ENCODE measurements around the gene TEX11. TPM values are rescaled to one million over a fixed set of nuclear protein-coding genes. Genes with fewer than 3 reads are reported as not detected.

TEX11 gene
- total and polyA plus RNA-seq, 10 of the 15 experiments (the other 5 are each of a cell fraction or from before 2014, with no cell fraction given): not detected

DNA sequence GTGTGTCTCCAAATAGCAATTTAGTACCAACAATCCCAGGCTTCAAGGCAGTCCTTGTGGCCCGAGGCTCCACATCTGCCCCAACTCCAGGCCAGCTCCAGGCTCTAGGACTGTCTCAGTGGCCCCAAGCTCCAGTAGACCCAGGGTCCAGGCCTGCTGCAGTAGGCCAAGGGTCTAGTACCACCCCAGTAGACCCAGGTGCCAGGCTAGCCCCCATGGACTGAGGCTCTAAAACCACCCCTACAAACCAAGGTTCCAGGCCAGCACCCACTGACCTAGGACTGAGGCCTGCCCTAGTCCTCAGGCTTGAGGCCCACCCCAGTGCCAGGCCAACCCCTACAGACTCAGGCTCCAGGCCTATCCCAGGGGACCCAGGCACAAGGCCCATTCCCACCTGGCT, 272.3 kb downstream of the TEX11 start:
- H3K9me3 ChIP-seq (replicated peaks; ENCODE audit: control insufficient read depth, insufficient read depth, low read length): no peaks in the 10 kb centered on the region
- ChIA-PET RAD21 (ENCODE audit: unreplicated experiment) (no interaction called here), CTCF (no interaction called here), SMC1A (ENCODE audit: uncharacterized antibody, unreplicated experiment) (no interaction called here), POLR2A (no interaction called here)
- no peak overlapping the region for H2AFZ ChIP-seq (ENCODE audit: control insufficient read depth, low read depth, low read length)
- no peaks in the 10 kb centered on the region for H3K4me1 ChIP-seq (ENCODE audit: control insufficient read depth, insufficient read depth, low read length)
- DNase-seq (ENCODE audit: low read depth, low spot score): no peak
- no TSS peak for BruUV-seq (replicated peaks)
- no peak for TF ChIP-seq SMARCA5 (IDR thresholded peaks at IDR 0.05)
- no peak for TF ChIP-seq SPI1 (IDR thresholded peaks at IDR 0.05; ENCODE audit: borderline replicate concordance, insufficient read depth, low read depth, low read length)
- no peak for TF ChIP-seq TCF7 (IDR thresholded peaks at IDR 0.05; ENCODE audit: borderline replicate concordance)
- TF ChIP-seq CEBPB (IDR thresholded peaks at IDR 0.05; ENCODE audit: borderline replicate concordance in 1 of 2, low read depth in 2 of 2, low read length in 2 of 2): no peak
- TF ChIP-seq, protein P1, sequence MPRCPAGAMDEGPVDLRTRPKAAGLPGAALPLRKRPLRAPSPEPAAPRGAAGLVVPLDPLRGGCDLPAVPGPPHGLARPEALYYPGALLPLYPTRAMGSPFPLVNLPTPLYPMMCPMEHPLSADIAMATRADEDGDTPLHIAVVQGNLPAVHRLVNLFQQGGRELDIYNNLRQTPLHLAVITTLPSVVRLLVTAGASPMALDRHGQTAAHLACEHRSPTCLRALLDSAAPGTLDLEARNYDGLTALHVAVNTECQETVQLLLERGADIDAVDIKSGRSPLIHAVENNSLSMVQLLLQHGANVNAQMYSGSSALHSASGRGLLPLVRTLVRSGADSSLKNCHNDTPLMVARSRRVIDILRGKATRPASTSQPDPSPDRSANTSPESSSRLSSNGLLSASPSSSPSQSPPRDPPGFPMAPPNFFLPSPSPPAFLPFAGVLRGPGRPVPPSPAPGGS (IDR thresholded peaks at IDR 0.05; ENCODE audit: borderline replicate concordance, insufficient read depth, low read depth, low read length, poor library complexity, severe bottlenecking): no peak
- no peak for TF ChIP-seq BCL11A (IDR thresholded peaks at IDR 0.05; ENCODE audit: low read depth, low read length)
- TF ChIP-seq RBBP5 (conservative IDR thresholded peaks at IDR 0.05): no peak
- TF ChIP-seq DPF2 (IDR thresholded peaks at IDR 0.05): no peak
- no peak for TF ChIP-seq ASH2L (IDR thresholded peaks at IDR 0.05; ENCODE audit: borderline replicate concordance, low read depth)
- TF ChIP-seq ATF7 (IDR thresholded peaks at IDR 0.05; ENCODE audit: low read depth): no peak
- no peak for TF ChIP-seq CBX5 (IDR thresholded peaks at IDR 0.05; ENCODE audit: low read depth)
- no peak for TF ChIP-seq EED (IDR thresholded peaks at IDR 0.05; ENCODE audit: low read depth)
- no peaks in the 10 kb centered on the region for H3K36me3 ChIP-seq (ENCODE audit: control insufficient read depth in 2 of 2, insufficient read depth in 2 of 2, low read length in 1 of 2)
- in situ Hi-C loops (cut with MboI) (no loop called here), intact Hi-C loops (cut with micrococcal nuclease; ENCODE audit: unreplicated experiment) (no loop called here)
- no peak overlapping the region for H3K4me3 ChIP-seq
- no peak overlapping the region for H3K9ac ChIP-seq (ENCODE audit: control insufficient read depth, insufficient read depth, low read length)
- FAIRE-seq: no peak
- H3K27ac ChIP-seq (ENCODE audit: control insufficient read depth, insufficient read depth): no peak overlapping the region
- H3K79me2 ChIP-seq (ENCODE audit: control insufficient read depth, insufficient read depth, low read length): no peaks in the 10 kb centered on the region
- H4K20me1 ChIP-seq (ENCODE audit: control insufficient read depth, insufficient read depth): no peaks in the 10 kb centered on the region
- no peaks in the 10 kb centered on the region for H3K27me3 ChIP-seq (replicated peaks in 1 of 2; ENCODE audit: control insufficient read depth in 2 of 2, insufficient read depth in 2 of 2, low read length in 1 of 2)
- ATAC-seq: no peak
- 0% methylated on average over 1 of the region's 1 CpG for WGBS (ENCODE audit: insufficient coverage, insufficient replicate concordance, low lambda C conversion rate, missing lambda C conversion rate)
- H3K4me2 ChIP-seq (ENCODE audit: control insufficient read depth, insufficient read depth): no peak overlapping the region

Data from GM12878 (cell line).